ENCODE measurements around the gene AQP3. TPM values are rescaled to one million over a fixed set of nuclear protein-coding genes. Genes with fewer than 3 reads are reported as not detected.

Gene AQP3
- total and polyA plus RNA-seq, 2 of the 8 experiments (the other 6 are each of a cell fraction or from before 2014, with no cell fraction given) = 2.6 to 7.6 TPM

DNA sequence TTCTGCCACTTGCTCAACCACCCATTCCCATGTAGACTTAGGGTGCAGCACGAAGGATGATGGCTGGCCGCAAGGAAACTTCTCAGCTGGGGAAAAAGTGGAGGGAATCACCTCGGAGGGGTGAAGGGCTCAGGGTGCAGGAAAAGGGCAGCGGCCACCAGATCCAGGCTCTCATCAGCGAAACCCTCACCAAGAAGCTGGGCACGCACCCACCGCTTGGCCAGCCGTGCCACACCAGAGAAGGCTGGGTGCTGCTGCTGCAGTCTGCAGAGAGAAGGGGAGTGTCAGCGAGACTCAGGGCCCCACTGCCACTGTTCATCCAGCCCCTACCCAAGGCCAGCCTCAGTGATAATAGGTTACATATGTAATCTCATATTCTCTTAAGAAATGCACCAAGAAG is 17.7 kb upstream of the AQP3 start:
- POLR2A ChIA-PET (ENCODE audit: partially characterized antibody) = interaction anchor here (0.7 to 5.8 kb wide), 9 partner anchors 7 to 175 kb away, joined by 3 to 34 read pairs (median 3); partner anchors contain the start of genes NFX1 and NOL6
- FAIRE-seq = no peak

More for the DNA sequence above, 17.7 kb upstream of the AQP3 start:
- Histone ChIP-seq H2AK5ac (ENCODE audit: low read depth, low read length) (no peak overlapping the region), H3K9me3 (ENCODE audit: insufficient read depth in 2 of 2, low read depth in 1 of 2, low read length in 1 of 2) (no peaks in the 10 kb centered on the region), H3K79me1 (ENCODE audit: low read depth, low read length) (no peaks in the 10 kb centered on the region), H3K14ac (ENCODE audit: insufficient read length) (no peak overlapping the region), H3K56ac (replicated peaks; ENCODE audit: insufficient read length, low read depth, low read length) (no peak overlapping the region), H3K23me2 (ENCODE audit: low read depth, low read length) (0 out of 2 replicates have a peak, but pooled peaks cover 1% of the 10 kb centered on the region), H2BK5ac (ENCODE audit: low read depth, low read length) (no peak overlapping the region), H4K20me1 (replicated peaks in 1 of 2; ENCODE audit: control insufficient read depth in 1 of 2, insufficient read depth in 2 of 2, low read length in 2 of 2) (peaks cover 2 to 24% of the 10 kb centered on the region in 2 experiments), H3K4me1 (replicated peaks in 1 of 4; ENCODE audit: control insufficient read depth in 3 of 4, insufficient read depth in 4 of 4, low read length in 3 of 4) (no peaks in the 10 kb centered on the region), H4K91ac (replicated peaks; ENCODE audit: insufficient read length, low read length) (no peak overlapping the region), H4K8ac (ENCODE audit: extremely low read depth, insufficient read depth, low read length) (no peak overlapping the region), H3K23ac (ENCODE audit: insufficient read length) (no peak overlapping the region), H2BK20ac (ENCODE audit: low read length) (no peak overlapping the region), H3K4ac (replicated peaks; ENCODE audit: insufficient read length, low read depth, low read length) (no peak overlapping the region), H2AFZ (ENCODE audit: low read length) (no peak overlapping the region), H2BK120ac (replicated peaks; ENCODE audit: low read depth, low read length) (no peak overlapping the region), H3K27me3 (replicated peaks in 1 of 4; ENCODE audit: control insufficient read depth in 3 of 4, extremely low read depth in 1 of 4, insufficient read depth in 3 of 4, low read length in 3 of 4) (no peaks in the 10 kb centered on the region), H3K9ac (replicated peaks in 1 of 4; ENCODE audit: extremely low read depth in 1 of 4, low read depth in 3 of 4, low read length in 3 of 4) (no peak overlapping the region), H3K4me2 (ENCODE audit: insufficient read depth in 1 of 2, low read depth in 2 of 2, low read length in 2 of 2) (no peak overlapping the region), H3K27ac (ENCODE audit: low read depth, low read length) (no peak overlapping the region), H3K18ac (ENCODE audit: extremely low read depth, low read length) (no peak overlapping the region), H4K5ac (ENCODE audit: insufficient read length, low read depth, low read length) (no peak overlapping the region), H2BK15ac (ENCODE audit: low read length) (no peak overlapping the region), H3K36me3 (ENCODE audit: control insufficient read depth in 2 of 4, insufficient read depth in 4 of 4, low read length in 3 of 4) (peaks cover 56 to 76% (median 71%) of the 10 kb centered on the region in 4 experiments), H3K4me3 (ENCODE audit: extremely low read depth in 1 of 4, insufficient read depth in 2 of 4, low read depth in 3 of 4, low read length in 4 of 4) (no peak overlapping the region), H3K79me2 (ENCODE audit: control insufficient read depth in 1 of 2, insufficient read depth in 2 of 2, low read length in 2 of 2) (no peaks in the 10 kb centered on the region), H2BK12ac (ENCODE audit: low read depth, low read length) (no peak overlapping the region)
- CTCF ChIA-PET (ENCODE audit: partially characterized antibody) = interaction anchor here (0.7 to 21.6 kb wide), 10 partner anchors 2 to 178 kb away, joined by 3 to 358 read pairs (median 20); partner anchors contain the start of genes AQP3, AQP7 and NOL6
- no peak for TF ChIP-seq USF2 (IDR thresholded peaks at IDR 0.05; ENCODE audit: low read length)
- no peak for TF ChIP-seq KDM5A (IDR thresholded peaks at IDR 0.05; ENCODE audit: low read length)
- TF ChIP-seq PHF8 (conservative IDR thresholded peaks at IDR 0.05; ENCODE audit: low read depth, low read length) = no peak
- no peak for TF ChIP-seq SIRT6 (IDR thresholded peaks at IDR 0.05; ENCODE audit: low read length)
- no peak for TF ChIP-seq EP300 (IDR thresholded peaks at IDR 0.05; ENCODE audit: borderline replicate concordance in 1 of 2, low read depth in 2 of 2, low read length in 2 of 2)
- no peak for TF ChIP-seq CBX8 (IDR thresholded peaks at IDR 0.05; ENCODE audit: borderline replicate concordance, low read depth, low read length)
- no peak for TF ChIP-seq POLR2AphosphoS5 (IDR thresholded peaks at IDR 0.05; ENCODE audit: low read depth, low read length)
- TF ChIP-seq SP4 (IDR thresholded peaks at IDR 0.05; ENCODE audit: low read length) = no peak
- no peak for TF ChIP-seq POLR2A (IDR thresholded peaks at IDR 0.05; ENCODE audit: control extremely low read depth in 1 of 2, low read depth in 2 of 2, low read length in 2 of 2)
- TF ChIP-seq CTCF (IDR thresholded peaks at IDR 0.05; ENCODE audit: control extremely low read depth in 1 of 3, insufficient read depth in 1 of 3, low read depth in 1 of 3, low read length in 3 of 3) = no peak
- 87% methylated on average over 9 of the region's 9 CpGs; no CpG with 5 or more reads in 1 of the 2 experiments for WGBS, 2 experiments (ENCODE audit: extremely low coverage in 1 of 2, insufficient coverage in 1 of 2, insufficient read length in 1 of 2, insufficient replicate concordance in 2 of 2, low coverage in 1 of 2, low lambda C conversion rate in 2 of 2, missing lambda C conversion rate in 1 of 2)
- DNase-seq (ENCODE audit: low read depth in 1 of 2, low spot score in 2 of 2) = no peak
